ENCODE measurements around the gene SRGAP2C.
"Not testable (repeated sequence)": the region's sequence is repeated elsewhere in the genome, so short reads cannot be mapped to it uniquely, and the experiment has no call there.

SRGAP2C gene

DNA sequence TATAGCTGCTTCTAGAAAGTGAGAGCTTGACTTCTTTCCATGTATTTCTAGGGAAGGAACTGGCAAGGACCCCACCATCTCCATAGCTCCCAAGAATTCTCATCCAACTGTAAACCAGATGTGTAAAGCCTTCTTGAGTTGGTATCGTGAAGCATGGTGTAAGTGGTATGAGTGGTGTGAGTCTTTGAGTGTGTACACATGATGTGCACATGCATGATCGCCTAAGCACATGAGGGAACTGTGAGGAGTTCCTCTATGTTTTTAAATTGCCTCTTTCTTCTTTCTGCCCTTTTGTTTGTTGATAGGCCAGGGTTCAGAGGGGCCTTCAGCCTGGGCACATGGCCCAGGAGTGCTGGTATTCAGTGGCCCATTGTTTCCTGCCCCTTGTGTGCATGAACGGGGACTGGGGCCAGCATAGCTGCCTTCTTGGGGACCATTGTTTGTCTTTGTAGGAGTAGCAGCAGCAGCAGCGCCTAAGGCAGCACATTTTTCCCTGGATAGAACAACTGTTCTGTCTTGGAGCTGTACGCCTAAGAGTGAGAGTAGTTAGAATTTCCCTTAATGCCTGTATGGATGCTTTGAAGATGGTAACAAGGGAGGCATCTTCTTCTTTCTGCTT, 96.0 kb downstream of the SRGAP2C start:
- DNase-seq (ENCODE audit: low spot score), result not testable (repeated sequence)

DNA sequence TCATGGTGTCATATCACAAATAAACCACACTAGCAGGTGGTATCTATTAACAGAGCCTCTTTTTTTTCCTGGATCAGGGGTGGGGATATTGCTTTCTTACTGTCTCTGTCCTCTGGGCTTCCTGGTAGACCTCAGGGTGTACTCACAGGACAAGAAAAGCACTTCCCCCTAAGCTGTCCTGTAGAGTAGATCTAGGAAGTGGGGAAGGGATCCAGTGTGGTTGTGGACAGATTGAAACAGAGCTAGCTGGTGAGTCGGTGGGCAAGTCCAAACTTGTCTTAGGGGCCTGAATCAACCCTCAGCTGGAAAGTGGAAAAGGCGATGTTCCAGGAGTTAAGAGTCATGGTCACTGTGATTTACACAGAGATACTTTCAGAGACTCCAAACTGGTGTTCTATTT, 96.7 kb downstream of the SRGAP2C start:
- DNase-seq (ENCODE audit: low spot score), result not testable (repeated sequence)

GRCh38 chr1:121283587-121284180, 98.9 kb downstream of the SRGAP2C start:
- DNase-seq (ENCODE audit: low spot score), result not testable (repeated sequence)

DNA sequence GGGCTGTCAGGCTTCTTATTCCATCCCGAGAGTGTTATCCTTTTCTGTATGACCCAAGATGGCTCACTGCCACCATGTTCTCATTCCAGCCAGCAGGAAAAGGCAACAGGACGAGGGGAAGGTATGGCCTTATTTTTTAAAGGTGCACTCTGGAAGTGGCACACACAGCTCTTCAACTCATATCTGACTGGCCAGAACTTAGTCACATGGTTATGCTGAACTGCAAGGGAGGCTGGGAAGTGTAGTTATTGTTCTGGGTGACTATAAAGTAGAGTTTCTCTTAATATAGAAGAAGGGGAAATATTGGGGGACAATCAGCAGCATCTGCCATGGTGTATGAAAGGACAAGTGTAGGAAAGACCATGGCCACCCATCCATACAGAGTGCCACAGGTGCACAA, 107.8 kb downstream of the SRGAP2C start:
- not testable (repeated sequence) for DNase-seq (ENCODE audit: low spot score)

GRCh38 chr1:121293263-121294204, 108.8 kb downstream of the SRGAP2C start:
- not testable (repeated sequence) for DNase-seq (ENCODE audit: low spot score)

DNA sequence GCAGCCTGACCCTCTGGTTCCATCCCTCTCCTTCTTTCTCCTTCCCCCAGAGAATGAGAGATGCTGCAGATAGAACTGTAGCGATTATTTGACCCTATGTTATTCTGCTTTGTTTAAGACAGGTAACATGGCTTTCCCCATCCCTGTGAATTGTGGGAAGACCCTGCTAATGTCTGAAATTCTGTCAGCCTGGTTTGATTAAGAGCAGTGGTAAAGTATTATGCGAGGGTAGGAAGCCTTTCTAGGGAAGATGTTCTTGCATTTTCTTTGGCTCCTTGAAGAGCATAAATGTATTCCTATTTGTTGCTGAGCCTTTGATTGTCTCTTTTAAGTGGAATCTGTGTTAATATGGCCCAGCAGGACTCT, 109.4 kb downstream of the SRGAP2C start:
- DNase-seq (ENCODE audit: low spot score), result not testable (repeated sequence)

DNA sequence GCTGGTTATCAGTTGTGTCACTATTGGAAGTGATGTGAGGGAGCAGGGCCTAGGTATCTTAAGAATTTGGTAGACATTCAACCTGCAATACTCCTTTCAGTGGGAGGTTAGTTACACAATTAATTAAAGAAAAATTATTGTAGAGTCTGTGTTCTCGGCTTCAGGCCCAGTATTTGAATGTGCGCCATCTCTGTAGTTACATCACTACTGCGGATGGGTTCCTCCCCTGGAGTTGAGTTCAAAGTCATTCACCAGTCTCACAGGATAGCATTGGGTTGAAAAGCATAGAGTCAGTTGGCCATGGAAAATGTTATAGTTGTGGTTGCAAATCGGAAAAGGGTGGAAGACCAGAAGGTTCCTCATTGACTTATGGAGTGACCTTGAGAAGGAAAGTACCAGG, 111.8 kb downstream of the SRGAP2C start:
- DNase-seq (ENCODE audit: low spot score), result not testable (repeated sequence)

DNA sequence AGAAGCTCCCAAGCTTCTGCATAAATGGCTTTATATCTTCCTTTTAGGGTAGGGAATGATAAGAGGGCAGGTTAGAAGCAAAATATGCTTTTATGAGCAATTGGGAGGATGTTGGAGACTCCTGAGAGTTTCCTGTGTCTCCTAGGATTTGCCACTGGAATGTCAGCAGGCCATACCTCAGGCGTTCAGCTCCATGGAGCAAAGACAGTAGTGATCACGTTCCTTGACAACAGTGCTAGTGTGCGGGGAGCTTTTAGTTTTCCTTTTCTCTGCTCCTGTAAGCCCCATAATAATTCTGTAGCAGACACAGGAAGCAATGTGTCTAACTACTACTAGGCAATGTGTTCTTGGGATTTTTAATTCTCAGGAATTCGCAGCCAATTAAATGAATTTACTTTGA, 113.8 kb downstream of the SRGAP2C start:
- DNase-seq (ENCODE audit: low spot score), result not testable (repeated sequence)

DNA sequence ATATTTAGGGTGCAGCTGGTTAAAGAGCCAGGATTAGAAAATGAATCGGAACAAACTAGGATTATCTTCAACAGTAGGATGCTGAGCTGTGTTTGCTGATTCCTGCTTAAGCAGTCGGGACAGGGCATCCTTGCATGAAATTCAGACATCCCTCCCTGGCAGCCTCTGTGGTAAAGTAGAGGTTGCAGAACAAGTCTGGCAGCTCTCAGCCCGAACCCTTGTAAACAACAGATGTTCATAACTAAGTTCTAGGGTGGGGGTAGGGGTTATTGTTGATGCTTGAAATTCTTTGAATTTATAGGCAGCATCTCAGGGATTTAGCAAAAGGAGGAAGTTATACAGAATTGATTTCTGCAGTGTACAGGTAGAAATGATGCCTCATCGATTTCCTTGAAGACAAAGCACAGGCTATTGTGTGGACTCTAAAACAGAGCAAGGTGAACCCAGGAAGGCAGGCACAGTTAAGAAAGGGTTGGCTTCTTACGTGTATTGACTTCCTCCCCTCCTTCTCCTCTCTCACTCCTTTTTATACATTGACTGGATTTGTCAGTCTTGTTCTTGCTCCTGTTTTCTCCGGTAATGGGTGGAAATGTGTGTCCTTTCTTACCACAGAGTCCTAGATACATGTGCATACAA, 114.9 kb downstream of the SRGAP2C start:
- not testable (repeated sequence) for DNase-seq (ENCODE audit: low spot score)

GRCh38 chr1:121301876-121302275, 117.1 kb downstream of the SRGAP2C start:
- DNase-seq (ENCODE audit: low spot score), result not testable (repeated sequence)

- DNase-seq (ENCODE audit: low spot score), result not testable (repeated sequence)
These were observed 123.0 kb downstream of the SRGAP2C start for GRCh38 chr1:121307759-121308158.

- DNase-seq (ENCODE audit: low spot score), result not testable (repeated sequence)
These were observed 130.7 kb downstream of the SRGAP2C start for GRCh38 chr1:121315509-121315908.

DNA sequence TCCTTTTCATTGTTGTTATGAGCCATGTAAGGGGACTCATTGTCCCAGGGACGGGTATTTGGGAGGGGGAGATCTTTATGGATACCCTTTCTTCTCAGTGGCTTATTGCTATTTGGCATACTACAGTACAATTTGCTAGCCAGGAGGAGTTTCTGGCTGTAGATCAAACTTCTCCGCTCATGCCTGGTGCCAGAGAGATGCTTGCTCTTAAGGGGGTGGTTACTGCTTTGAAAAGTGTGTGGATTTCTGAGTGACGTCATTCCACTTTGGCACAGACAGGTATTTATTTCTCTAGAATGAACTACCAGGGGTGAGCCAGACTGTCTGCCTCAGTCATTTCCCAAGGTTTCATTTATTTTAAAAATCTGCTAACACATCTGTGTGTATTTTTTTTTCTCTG, 131.3 kb downstream of the SRGAP2C start:
- DNase-seq (ENCODE audit: low spot score), result not testable (repeated sequence)

DNA sequence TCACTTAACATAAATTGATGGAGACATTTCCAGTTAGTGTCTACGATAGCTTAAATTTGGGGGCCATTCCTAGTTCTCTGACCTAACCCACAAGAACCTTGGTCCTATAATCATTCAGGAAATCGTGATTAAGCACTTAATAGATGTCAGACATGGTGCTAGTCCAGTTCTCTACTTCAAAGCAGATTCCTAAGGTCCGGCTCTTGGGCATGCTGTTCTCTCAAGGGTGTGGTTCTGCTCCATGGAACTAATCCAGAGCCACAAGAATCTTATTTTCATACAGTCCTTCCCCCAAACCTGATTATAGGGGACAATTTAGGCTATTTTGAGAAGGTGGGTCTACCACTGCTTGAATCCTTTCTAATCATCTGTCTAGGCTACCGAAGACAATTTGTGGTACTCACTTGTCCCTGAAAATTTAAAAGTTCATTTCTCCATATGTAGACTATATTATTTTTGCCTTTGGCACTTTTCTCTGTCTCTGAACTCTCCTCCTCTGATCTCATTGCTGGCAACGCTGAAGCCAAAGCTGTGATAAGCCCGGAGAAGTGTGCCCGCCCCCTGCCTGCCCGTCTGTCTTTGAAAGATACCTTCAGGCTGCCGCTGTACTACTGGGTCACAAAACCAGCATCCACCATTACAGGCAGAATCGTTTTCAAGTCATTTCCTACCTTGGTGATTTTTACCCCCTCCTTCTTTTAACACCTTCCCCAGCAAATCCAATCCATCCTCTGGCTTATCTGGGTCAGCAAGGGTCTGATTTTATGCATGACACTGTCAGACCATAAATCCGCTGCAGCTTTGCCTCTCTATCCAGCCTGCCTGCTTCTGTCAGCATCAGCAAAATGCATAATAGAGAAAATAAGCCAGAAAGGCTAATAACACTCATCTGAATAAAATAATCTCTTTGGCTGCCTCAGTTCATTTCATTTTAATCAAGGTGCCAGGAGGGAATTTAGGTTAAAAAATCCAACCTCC, 133.0 kb downstream of the SRGAP2C start:
- DNase-seq (ENCODE audit: low spot score), result not testable (repeated sequence)

DNA sequence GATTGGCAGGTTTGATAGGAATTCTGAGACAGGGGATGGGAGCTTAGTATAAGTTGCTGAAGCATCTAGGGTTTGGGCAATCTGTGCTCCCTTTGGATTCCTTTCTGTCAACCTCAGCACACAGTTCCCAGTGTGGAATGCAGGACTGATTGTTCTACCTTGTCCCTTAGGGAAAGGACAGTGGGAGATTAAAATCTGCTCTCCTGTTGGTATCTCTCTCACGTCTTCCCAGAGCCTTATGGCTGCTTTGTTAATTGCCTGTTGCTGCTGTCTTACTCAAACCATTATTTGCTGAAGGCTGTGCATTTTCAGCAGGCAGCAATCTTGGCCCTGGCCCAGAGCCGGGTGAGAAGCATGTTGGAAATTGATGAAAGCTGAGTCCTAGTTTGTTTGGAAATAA, 133.9 kb downstream of the SRGAP2C start:
- DNase-seq (ENCODE audit: low spot score), result not testable (repeated sequence)

DNA sequence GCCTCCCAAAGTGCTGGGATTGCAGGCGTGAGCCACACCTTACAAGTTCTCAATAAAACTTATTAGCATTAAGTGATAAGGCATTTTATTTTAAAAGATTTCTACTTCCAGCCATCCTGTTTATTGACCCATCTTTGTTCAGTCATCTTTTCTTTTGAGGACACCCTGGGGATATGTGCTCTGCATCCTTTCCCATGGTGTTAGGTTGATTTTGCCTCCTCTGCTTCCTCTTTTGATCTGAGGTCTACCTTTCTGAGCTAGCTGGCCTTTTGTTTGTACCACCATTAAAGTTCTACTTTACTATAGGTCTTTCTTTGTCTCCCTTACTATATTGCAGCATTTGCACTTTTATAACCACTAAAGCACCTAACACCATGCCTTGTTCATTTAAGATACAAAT, 136.9 kb downstream of the SRGAP2C start:
- DNase-seq (ENCODE audit: low spot score), result not testable (repeated sequence)

- not testable (repeated sequence) for DNase-seq (ENCODE audit: low spot score)
These were observed 140.0 kb downstream of the SRGAP2C start for GRCh38 chr1:121324726-121325125.

DNA sequence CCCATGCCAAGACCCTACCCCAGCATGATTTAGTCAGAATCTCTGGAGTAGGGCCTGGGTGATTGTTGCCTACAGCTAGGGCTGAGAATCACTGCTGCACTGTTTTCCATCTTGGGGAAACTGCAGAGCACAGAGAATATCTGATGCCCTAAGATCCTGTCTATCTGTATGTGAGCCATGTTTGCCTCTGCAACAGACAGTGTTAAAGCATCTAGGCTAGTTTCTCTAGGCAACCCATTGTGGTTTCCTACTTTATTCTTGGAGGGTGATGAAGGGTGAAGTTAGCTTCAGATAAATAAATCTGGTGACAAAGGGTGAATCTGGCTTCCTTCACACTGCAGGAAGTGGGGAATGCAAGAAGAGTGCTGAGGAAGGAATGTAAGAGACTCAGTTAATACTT, 147.4 kb downstream of the SRGAP2C start:
- not testable (repeated sequence) for DNase-seq (ENCODE audit: low spot score)

GRCh38 chr1:121332599-121333562, 148.1 kb downstream of the SRGAP2C start:
- not testable (repeated sequence) for DNase-seq (ENCODE audit: low spot score)

GRCh38 chr1:121337958-121338357, 153.2 kb downstream of the SRGAP2C start:
- DNase-seq (ENCODE audit: low spot score), result not testable (repeated sequence)
